Motor neuron (in vitro differentiated cells): Measurements from ENCODE around the gene CTNNA1. TPM values are rescaled to one million over a fixed set of nuclear protein-coding genes. Genes with fewer than 3 reads are reported as not detected.
A peak's percentile ranks its signal among the peaks of the same experiment; 100 is the strongest.
"Not testable (repeated sequence)": the region's sequence is repeated elsewhere in the genome, so short reads cannot be mapped to it uniquely, and the experiment has no call there.

Experiments
- ATAC-seq, 8 experiments: fragments of 200-7000 bp; cut with Tn5 transposase; replicated peaks in 6 of 8; 2 replicates each; pipeline ENCODE4 v1.8.0; 2021; ENCODE audit warnings: mild to moderate bottlenecking in 8 of 8, moderate library complexity in 8 of 8
- H3K27ac ChIP-seq, 2 donors: fragments of 250-450 bp; sonication (Bioruptor Pico); 2 replicates each; pipeline ENCODE4 v1.9.0; 2021; ENCODE audit warnings: antibody characterized with exemption in 2 of 2, mild to moderate bottlenecking in 2 of 2, moderate library complexity in 1 of 2
- H3K4me1 ChIP-seq, 2 donors: fragments of 250-450 bp; sonication (Bioruptor Pico); replicated peaks in 1 of 2; 2 replicates each; pipeline ENCODE4 v1.6.1; 2021; ENCODE audit warnings: antibody characterized with exemption in 2 of 2, mild to moderate bottlenecking in 2 of 2, moderate library complexity in 1 of 2
- H3K4me3 ChIP-seq, 5 donors: fragments of 250-450 bp; sonication (Bioruptor Pico); 2 replicates each; pipeline ENCODE4 v1.9.0; 2021; ENCODE audit warnings: antibody characterized with exemption in 5 of 5, mild to moderate bottlenecking in 5 of 5, moderate library complexity in 4 of 5
- WGBS, 10 experiments: fragments of 450-650 bp; shearing (Covaris generic); methylation state at CpG; one replicate each; pipeline ENCODE4 v1.0.0; 2022; 5-methylcytosine and 5-hydroxymethylcytosine counted together
- in situ Hi-C, 9 experiments: fragments of 400-800 bp; cut with MboI; loops; one replicate each; pipeline ENCODE4 v1.15.0; 2021; ENCODE audit warnings: low sequenced_read_pairs in 9 of 9, low pct_unique_long_range_greater_than_20kb in 2 of 9; ENCODE audit not compliant: unreplicated experiment in 9 of 9
- total RNA-seq, 8 experiments: library from RNA; unstranded; fragments of 300-600 nt; gene quantifications; 2 replicates each; pipeline versions ENCODE4 v1.2.3 to v1.2.4, GENCODE V29; 2022

CTNNA1 gene
- total RNA-seq, 8 experiments from 2014 or later = 176 to 339 (median 205) TPM

GRCh38 chr5:138833080-138833479 lies 79.9 kb downstream of the CTNNA1 start:
- Histone ChIP-seq H3K4me3 (no peak overlapping the region), H3K4me1 (peaks cover 3 to 4% of the 10 kb centered on the region in 2 donors), H3K27ac (no peak overlapping the region)
- ATAC-seq = no peak
- in situ Hi-C loops = loop anchor here in 1 of 9 experiments (25.0 kb wide), 1 partner anchor 429 kb away; no protein-coding TSS in a partner anchor
- 54 to 100% (median 67%) methylated on average over 1 to 2 of the region's 2 CpGs; no CpG with 5 or more reads in 3 of the 10 experiments for WGBS, 10 experiments

GRCh38 chr5:138833726-138834480 lies 80.7 kb downstream of the CTNNA1 start:
- Histone ChIP-seq H3K27ac (no peak overlapping the region), H3K4me3 (no peak overlapping the region), H3K4me1 (peaks cover 3 to 4% of the 10 kb centered on the region in 2 donors)
- in situ Hi-C loops = loop anchor here in 1 of 9 experiments (25.0 kb wide), 1 partner anchor 428 kb away; no protein-coding TSS in a partner anchor
- WGBS, 10 experiments = 0 to 43% (median 23%) methylated on average over 1 to 3 of the region's 3 CpGs
- peak in 3 of 8 experiments; percentile 59 to 88 (median 75) for ATAC-seq

DNA sequence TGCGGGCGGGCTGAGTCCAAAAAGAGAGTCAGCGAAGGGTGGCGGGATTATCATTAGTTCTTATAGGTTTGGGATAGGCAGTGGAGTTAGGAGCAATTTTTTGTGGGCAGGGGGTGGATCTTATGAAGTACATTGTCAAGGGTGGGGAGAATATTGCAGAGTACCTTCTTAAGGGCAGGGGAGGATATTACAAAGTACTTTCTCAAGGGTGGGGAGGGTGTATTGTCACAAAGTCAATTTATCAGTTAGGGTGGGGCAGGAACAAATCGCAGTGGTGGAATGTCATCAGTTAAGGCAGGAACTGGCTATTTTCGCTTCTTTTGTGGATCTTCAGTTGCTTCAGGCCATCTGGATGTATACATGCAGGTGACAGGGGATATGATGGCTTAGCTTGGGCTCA lies 81.6 kb downstream of the CTNNA1 start:
- 31 to 100% (median 95%) methylated on average over 1 to 4 of the region's 6 CpGs; no CpG with 5 or more reads in 5 of the 10 experiments for WGBS, 10 experiments

DNA sequence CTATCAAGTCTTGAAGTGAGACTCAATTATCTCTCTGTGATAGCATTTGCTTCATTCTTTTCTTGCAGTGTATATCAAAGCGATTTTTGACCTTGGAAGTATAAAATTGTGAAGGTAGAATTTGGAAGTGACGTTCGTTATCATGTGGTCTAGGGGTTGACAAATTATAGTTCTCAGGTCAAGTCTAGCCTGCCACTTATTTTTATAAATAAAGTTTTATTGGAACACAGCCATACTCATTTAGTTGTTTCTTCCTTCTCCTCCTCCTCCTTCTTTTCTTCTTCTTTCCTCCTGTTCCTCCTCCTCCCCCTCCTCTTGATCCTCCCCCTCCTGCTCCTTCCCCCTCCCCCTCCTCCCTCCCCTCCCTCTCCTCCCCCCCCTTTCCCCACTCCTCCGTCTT lies 83.9 kb downstream of the CTNNA1 start:
- peaks cover 0 to 12% of the 10 kb centered on the region in 2 donors for H3K4me1 ChIP-seq
- H3K4me3 ChIP-seq = no peak overlapping the region
- ATAC-seq = no peak
- 86 to 100% (median 100%) methylated on average over 1 to 3 of the region's 4 CpGs; no CpG with 5 or more reads in 5 of the 10 experiments for WGBS, 10 experiments
- in situ Hi-C loops = loop anchor here in 1 of 9 experiments (25.0 kb wide), 1 partner anchor 425 kb away; no protein-coding TSS in a partner anchor
- no peak overlapping the region for H3K27ac ChIP-seq

More for the DNA sequence above, 81.6 kb downstream of the CTNNA1 start:
- not testable (repeated sequence) for H3K27ac ChIP-seq, H3K4me1 ChIP-seq, H3K4me3 ChIP-seq, ATAC-seq
- in situ Hi-C loops = loop anchor here in 1 of 9 experiments (25.0 kb wide), 1 partner anchor 427 kb away; no protein-coding TSS in a partner anchor

- Histone ChIP-seq H3K4me1 (peaks cover 5 to 20% of the 10 kb centered on the region in 2 donors), H3K27ac (no peak overlapping the region), H3K4me3 (no peak overlapping the region)
- no peak for ATAC-seq
- 83 to 100% (median 88%) methylated on average over 1 to 3 of the region's 3 CpGs; no CpG with 5 or more reads in 2 of the 10 experiments for WGBS, 10 experiments
- in situ Hi-C loops = loop anchor here in 1 of 9 experiments (25.0 kb wide), 1 partner anchor 422 kb away; no protein-coding TSS in a partner anchor
Observed at GRCh38 chr5:138840103-138840502, 86.9 kb downstream of the CTNNA1 start.

GRCh38 chr5:138841531-138841930 lies 88.3 kb downstream of the CTNNA1 start:
- Histone ChIP-seq H3K4me3 (no peak overlapping the region), H3K4me1 (peaks cover 5 to 20% of the 10 kb centered on the region in 2 donors), H3K27ac (no peak overlapping the region)
- in situ Hi-C loops = loop anchor here in 1 of 9 experiments (25.0 kb wide), 1 partner anchor 421 kb away; no protein-coding TSS in a partner anchor
- ATAC-seq = no peak
- 0 to 100% (median 80%) methylated on average over 1 to 2 of the region's 2 CpGs; no CpG with 5 or more reads in 2 of the 10 experiments for WGBS, 10 experiments

DNA sequence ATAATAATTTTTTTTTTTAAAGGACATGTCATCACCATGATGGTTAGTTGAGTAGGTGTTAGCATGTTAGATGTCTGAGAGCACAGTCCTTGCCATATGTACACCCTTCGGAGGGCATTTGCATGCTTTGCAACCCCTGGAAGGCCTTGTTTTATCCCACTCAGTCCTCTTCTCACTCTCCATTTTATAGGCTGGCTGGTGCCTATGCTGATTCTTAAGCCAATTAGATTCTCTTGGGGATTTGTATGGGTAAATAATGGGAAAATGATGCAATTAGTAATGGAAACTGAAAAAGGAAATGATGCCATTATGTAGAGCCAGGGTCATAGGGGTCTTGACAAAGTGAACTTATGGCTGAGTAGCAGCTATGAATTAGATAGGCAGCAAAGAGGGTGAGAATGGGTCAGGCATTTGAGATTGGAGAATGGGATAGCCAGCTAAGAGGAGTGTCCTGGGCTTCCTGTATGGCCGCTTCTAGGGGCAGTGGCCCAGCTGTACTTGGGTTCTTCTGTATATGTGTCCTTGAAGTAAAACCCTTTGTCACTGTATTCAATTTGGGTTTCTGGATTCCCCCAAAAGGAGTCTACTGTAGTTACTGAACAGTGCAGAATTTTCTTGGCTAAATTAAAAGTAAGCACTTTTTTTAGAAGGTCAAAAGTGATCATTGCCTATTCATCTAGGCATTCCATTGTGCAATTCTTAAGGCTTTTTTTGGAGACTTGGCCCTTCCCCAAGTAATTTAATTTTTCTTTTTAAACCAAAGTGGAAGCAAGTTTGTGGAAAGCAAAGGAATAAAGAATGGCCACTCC lies 90.3 kb downstream of the CTNNA1 start:
- no peak overlapping the region for H3K27ac ChIP-seq
- ATAC-seq = peak in 3 of 8 experiments; percentile 40 to 66 (median 50)
- in situ Hi-C loops = loop anchor here in 1 of 9 experiments (25.0 kb wide), 1 partner anchor 419 kb away; no protein-coding TSS in a partner anchor
- peaks cover 5 to 20% of the 10 kb centered on the region in 2 donors for H3K4me1 ChIP-seq
- 75 to 100% (median 100%) methylated on average over 1 to 2 of the region's 2 CpGs; no CpG with 5 or more reads in 3 of the 10 experiments for WGBS, 10 experiments
- H3K4me3 ChIP-seq = no peak overlapping the region

DNA sequence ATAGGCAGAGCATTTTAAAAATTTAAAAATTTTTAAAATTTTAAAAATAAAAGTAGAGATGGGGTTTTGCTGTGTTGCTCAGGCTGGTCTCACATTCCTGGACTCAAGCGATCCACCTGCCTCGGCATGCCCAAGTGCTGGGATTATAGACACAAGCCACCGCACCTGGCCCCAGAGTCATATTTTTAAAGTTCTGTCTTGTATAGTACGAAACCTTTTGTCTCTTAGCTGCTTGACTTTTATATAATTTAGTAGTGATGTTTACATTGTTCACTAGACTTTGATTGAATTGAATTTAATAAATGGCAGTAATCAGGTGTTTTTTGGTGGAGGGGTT lies 90.9 kb downstream of the CTNNA1 start:
- Histone ChIP-seq H3K4me3 (no peak overlapping the region), H3K4me1 (peaks cover 5 to 20% of the 10 kb centered on the region in 2 donors), H3K27ac (no peak overlapping the region)
- in situ Hi-C loops = loop anchor here in 1 of 9 experiments (25.0 kb wide), 1 partner anchor 418 kb away; no protein-coding TSS in a partner anchor
- ATAC-seq = no peak
- WGBS, 10 experiments = 86 to 100% (median 97%) methylated on average over 1 to 4 of the region's 4 CpGs; no CpG with 5 or more reads in 1 of the 10 experiments

- Histone ChIP-seq H3K4me1 (peaks cover 5 to 15% of the 10 kb centered on the region in 2 donors), H3K4me3 (no peak overlapping the region), H3K27ac (no peak overlapping the region)
- in situ Hi-C loops = loop anchor here in 1 of 9 experiments (25.0 kb wide), 1 partner anchor 417 kb away; no protein-coding TSS in a partner anchor
- peak in 3 of 8 experiments; percentile 68 to 77 (median 73) for ATAC-seq
- 8 to 100% (median 81%) methylated on average over 1 to 6 of the region's 6 CpGs for WGBS, 10 experiments
Observed at GRCh38 chr5:138844812-138845513, 91.7 kb downstream of the CTNNA1 start.

DNA sequence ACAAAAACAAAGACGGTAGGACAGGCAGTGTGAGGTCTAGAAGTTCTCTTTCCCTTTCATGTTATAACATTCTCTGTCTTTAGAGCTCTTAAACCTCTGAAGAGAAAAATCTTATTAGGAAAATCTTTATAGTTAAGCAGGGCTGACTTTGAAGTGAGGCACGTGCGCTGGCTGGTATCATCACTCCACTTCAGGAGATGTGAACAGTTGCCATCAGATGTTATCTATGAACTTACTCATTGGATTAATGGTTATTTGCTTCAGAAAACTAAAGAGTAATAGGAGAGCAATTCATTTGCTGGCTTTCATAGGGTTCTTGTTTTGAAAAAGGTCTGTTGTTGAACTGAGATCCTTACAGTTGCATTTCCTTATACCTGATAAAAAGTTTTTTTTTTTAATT lies 96.2 kb downstream of the CTNNA1 start:
- in situ Hi-C loops = loop anchor here in 1 of 9 experiments (25.0 kb wide), 1 partner anchor 413 kb away; no protein-coding TSS in a partner anchor
- H3K4me3 ChIP-seq = no peak overlapping the region
- no peak for ATAC-seq
- no peak overlapping the region for H3K27ac ChIP-seq
- H3K4me1 ChIP-seq = no peaks in the 10 kb centered on the region
- 0 to 50% (median 33%) methylated on average over 1 to 3 of the region's 3 CpGs for WGBS, 10 experiments

DNA sequence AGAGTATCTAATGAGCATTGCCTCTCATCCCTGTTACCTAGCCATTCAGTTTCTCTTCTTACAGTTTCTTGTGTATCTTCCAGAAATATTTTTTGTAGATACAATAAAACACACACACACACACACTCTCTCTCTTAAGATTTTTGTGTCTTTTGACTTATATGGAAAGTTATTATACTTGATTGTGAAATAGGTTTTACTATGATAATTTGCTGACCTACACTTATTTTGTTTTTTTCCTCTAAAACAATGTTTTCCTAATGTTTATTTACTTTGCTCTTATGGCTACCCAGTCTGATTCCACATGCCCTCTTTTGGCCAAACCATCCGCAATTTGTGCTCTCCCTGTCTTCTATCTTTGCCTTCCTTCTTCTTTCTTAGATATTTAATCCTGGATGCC lies 96.7 kb downstream of the CTNNA1 start:
- in situ Hi-C loops = loop anchor here in 1 of 9 experiments (25.0 kb wide), 1 partner anchor 412 kb away; no protein-coding TSS in a partner anchor
- Histone ChIP-seq H3K27ac (no peak overlapping the region), H3K4me1 (no peaks in the 10 kb centered on the region), H3K4me3 (no peak overlapping the region)
- no peak for ATAC-seq
- WGBS, 10 experiments = 67 to 100% (median 95%) methylated on average over 1 of the region's 1 CpG

DNA sequence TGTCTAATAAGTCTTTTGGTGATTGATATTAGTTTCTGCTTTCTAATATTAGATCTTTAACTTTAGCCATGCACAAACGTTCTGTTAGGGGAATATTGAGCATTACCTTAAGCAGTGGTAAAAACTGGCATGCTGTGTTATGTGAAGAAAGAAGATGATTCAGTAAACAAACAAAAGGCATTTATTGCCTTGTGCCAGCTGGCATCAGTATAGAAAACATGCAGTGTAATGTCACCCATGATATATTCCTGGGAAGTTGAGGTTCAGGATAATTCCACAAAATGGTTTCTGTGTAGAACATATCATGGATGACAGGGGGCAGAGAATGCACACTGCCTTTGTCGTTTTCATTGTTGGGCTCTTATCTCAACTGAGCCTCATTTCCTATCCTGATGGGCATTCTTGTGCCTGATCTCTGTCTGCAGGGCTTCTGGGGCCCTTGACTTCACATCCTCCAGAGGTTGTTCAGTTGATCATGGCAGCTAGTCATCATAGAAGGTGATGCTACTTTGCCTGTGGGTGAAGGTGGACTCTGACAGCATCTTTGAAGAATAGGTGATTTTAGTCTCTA lies 97.7 kb downstream of the CTNNA1 start:
- Histone ChIP-seq H3K27ac (no peak overlapping the region), H3K4me1 (no peaks in the 10 kb centered on the region), H3K4me3 (no peak overlapping the region)
- in situ Hi-C loops = no loop called here
- WGBS, 10 experiments = 35 to 100% (median 85%) methylated on average over 1 to 2 of the region's 2 CpGs; no CpG with 5 or more reads in 2 of the 10 experiments
- ATAC-seq = no peak
